Measurements from ENCODE around the gene CCNT2.
A peak's percentile ranks its signal among the peaks of the same experiment; 100 is the strongest.
"Not testable (repeated sequence)": the region's sequence is repeated elsewhere in the genome, so short reads cannot be mapped to it uniquely, and the experiment has no call there.

CCNT2 gene

GRCh38 chr2:134976074-134976702, 57.6 kb downstream of the CCNT2 start:
- no peak for DNase-seq

DNA sequence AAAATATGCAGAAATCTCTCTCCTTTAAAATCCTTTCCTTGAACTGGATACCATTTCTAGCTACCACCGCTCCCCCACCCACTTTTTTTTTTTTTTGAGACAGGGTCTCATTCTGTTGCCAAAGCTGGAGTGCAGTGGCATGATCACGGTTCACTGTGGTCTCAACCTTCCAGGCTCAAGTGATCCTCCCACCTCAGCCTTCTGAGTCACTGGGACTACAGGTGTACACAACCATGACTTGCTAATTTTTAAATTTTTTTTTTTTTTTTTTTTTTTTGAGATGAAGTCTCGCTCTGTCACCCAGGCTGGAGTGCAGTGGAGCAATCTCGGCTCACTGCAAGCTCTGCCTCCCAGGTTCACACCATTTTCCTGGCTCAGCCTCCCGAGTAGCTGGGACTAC, 58.5 kb downstream of the CCNT2 start:
- not testable (repeated sequence) for DNase-seq

DNA sequence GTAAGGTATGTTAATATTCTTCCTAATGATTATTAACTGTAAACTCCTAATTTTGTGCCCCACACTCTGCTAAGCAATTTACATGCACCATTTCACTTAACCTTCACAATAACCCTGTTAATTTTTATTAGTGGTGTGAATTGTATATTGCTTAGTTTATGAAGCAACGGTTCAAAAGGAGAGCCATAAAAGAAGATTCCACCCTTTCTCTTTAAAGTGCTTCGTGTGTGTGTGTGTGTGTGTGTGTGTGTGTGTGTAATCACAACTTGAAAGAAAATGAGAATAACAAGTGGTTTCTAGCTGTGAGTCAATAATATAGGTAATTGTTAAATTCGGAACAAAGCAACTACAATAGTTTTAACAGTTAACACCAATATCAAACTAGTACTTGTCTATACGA, 60.6 kb downstream of the CCNT2 start:
- no peak for DNase-seq

DNA sequence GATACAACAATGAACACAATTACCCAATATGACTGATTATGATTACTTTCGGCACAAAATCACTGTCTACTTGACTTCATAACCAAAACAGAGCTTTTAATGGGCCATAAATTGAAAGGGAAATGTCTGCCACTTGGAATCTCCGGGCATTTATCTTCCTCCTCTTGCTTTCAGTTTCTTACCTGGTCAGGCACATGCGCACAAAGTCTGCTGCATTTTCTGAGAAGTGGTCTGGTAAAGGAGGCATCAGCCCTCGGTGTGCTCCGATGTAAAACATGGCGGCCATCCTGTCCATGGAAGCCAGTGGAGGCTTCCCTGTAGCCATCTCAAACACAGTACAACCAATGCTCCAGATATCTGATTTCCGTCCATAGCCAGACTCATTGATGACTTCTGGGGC, 62.0 kb downstream of the CCNT2 start:
- DNase-seq, result no peak

DNA sequence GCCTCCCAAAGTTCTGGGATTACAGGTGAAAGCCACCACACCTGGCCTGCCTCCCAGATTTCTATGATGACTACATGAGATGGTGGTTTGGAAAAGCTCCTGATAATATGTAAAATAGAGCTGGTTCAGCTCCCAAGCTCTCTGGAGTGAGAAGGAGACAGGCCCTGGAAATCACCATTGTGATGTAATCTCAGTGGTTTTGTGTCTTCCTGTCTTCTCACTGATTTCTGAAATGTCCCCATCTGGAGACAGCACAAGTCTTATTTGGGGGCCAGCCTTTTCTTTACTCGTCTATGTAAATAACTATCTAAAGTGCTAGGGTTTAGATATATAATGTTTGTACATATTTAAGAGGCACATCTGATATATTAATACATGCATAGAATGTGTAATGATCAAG, 64.0 kb downstream of the CCNT2 start:
- no peak for DNase-seq

- DNase-seq, result no peak
These were observed 66.4 kb downstream of the CCNT2 start for GRCh38 chr2:134985061-134985460.

DNA sequence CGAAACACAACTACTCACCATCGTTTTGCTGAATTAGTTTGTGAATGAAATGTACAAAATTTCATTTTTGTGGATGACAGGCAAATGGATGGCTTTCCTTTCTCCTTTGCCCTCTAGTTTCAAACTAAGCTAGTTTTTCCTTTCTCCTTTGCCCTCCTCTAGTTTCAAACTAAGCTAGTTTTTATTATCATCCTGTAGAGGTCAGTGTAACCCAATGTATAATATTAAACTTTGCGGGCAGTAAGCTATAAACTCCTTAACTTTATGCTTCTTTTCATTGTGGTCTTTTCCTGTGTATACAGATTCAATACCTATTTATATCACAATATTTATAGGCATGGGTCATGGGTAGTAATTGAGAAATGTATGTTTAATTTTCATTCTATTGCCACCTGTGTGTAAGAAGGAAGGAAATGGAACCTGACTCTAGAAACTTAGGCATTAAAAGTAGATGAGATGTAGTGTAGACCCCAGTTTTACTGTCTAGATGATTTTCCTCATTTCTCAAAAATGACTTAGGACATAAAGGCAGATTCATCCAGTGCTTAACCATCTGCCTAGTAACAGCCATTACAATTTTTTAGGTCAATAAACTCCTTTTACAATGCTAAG, 70.5 kb downstream of the CCNT2 start:
- no peak for DNase-seq

- DNase-seq, result no peak
These were observed 80.9 kb downstream of the CCNT2 start for GRCh38 chr2:134999521-134999920.

DNA sequence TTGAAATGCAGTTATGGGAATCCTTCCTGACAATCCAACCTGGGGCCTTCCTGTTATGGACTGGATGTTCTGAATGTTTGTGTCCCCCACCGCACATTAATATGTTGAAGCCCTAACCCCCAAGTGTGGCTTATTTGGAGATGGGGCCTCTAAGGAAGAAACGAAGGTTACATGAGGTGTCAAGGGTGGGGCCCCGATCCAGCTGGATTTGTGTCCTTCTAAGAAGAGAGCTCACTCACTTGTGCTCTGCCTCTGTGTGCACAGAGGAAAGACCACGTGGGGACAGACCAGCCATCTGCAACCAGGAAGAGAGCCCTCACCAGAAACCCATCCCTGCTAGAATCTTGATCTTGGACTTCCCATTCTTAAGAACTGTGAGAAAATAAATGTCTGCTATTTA, 84.2 kb downstream of the CCNT2 start:
- no peak for DNase-seq

- DNase-seq, result peak; percentile 68
These were observed 85.6 kb downstream of the CCNT2 start for GRCh38 chr2:135004005-135004746.

DNA sequence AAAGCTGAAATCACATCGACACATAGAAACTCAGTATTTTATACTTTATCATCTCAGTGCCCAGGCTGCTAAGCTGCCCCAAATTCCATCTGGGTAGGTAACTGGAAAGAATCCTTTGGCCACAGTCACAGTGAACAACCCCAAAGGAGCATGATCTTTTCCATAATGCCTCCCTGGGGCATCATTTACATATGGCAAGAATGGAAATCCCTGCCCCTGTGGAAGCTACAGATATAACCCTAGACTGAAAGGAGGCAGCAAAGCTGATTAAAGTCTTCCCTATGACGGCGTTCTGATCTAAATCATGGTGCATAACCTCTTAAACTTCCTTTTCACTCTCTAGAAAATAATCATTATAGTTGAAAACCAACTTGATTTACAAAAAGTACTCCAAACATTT, 87.1 kb downstream of the CCNT2 start:
- no peak for DNase-seq
